Measurements from ENCODE around the gene RINL.
A peak's percentile ranks its signal among the peaks of the same experiment; 100 is the strongest.
"Not testable (repeated sequence)": the region's sequence is repeated elsewhere in the genome, so short reads cannot be mapped to it uniquely, and the experiment has no call there.

The RINL gene

GRCh38 chr19:38880076-38880881 is 2.2 kb upstream of the RINL start:
- no peak for TF ChIP-seq CTCF (IDR thresholded peaks at IDR 0.05; ENCODE audit: low read depth, low read length)
- DNase-seq (ENCODE audit: extremely low read depth, low read depth) = no peak

GRCh38 chr19:38879400-38879751 is 1.3 kb upstream of the RINL start:
- no peak for TF ChIP-seq CTCF (IDR thresholded peaks at IDR 0.05; ENCODE audit: low read depth, low read length)
- DNase-seq (ENCODE audit: extremely low read depth, low read depth) = no peak

GRCh38 chr19:38878575-38879399 is 712 bp upstream of the RINL start:
- TF ChIP-seq CTCF (IDR thresholded peaks at IDR 0.05; ENCODE audit: low read depth, low read length) = no peak
- DNase-seq (ENCODE audit: extremely low read depth, low read depth) = no peak

DNA sequence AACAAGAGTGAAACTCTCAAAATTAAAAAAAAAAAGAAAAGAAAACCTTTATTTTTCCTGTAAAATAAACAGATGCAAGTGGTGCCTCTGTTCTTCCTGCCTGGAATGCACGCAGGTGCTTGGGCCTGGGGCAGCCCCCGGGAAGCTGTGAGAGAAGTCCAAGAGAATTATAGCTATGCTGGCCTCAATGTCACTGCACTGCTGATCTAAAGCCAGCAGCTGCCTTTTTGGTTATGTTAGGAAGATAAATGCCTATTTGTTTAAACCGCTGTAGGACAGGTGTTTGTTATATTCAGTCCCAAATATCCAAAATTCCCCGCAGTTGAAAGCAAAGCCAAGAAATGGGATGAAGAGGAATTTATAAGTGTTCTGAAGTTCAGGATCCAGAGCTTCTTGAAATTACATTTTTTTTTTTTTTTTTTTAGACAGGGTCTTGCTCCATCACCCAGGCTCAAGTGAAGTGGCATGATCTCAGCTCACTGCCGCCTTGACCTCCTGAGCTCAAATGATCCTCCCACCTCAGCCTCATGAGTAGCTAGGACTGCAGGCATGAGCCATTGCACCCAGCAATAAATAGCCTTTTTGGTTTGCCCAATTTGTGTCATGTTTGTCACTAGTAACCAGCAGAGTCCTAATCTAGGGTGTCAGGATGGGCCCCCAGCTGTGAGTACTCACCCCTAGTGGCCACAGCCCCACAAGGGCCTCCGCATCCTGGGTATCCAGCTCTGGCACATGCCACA is 2.2 kb downstream of the RINL start:
- no peak for DNase-seq (ENCODE audit: extremely low read depth, low read depth)
- no peak for TF ChIP-seq CTCF (IDR thresholded peaks at IDR 0.05; ENCODE audit: low read depth, low read length)

- DNase-seq (ENCODE audit: extremely low read depth, low read depth) = not testable (repeated sequence)
Observed at GRCh38 chr19:38873400-38873799, 4.7 kb downstream of the RINL start.

DNA sequence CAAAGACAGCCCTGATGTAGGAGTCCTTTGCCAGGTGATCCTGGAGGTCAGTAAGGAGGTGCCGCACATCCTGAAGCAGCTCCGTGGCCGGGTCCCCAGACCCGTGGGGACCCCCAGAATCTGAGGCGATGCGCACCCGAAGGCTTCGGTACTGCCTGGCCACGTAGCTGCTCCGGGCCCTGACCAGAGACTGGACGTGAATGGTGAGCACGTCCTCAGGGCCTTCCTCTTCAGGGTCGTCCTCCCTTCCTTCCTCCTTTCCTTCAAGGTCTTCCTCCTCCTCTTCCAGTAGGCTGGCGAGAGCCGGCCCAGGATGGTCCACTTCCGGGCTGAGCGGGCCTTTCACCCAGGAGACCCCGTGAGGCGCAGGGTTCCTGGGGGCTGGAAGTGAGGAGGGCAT is 7.5 kb downstream of the RINL start:
- no peak for TF ChIP-seq CTCF (IDR thresholded peaks at IDR 0.05; ENCODE audit: low read depth, low read length)
- no peak for DNase-seq (ENCODE audit: extremely low read depth, low read depth)

- DNase-seq (ENCODE audit: extremely low read depth, low read depth) = no peak
- TF ChIP-seq CTCF (IDR thresholded peaks at IDR 0.05; ENCODE audit: low read depth, low read length) = peak; percentile 75
Observed at GRCh38 chr19:38869836-38870607, 8.1 kb downstream of the RINL start.

All from AG09319 (cell line).